Activated T-cell treated with anti-CD3 and anti-CD28 coated beads for 1 hour (primary cell): Measurements from ENCODE around the gene MB.

Experiments
- DNase-seq: peaks from one replicate; pipeline ENCODE4 v3.0.0-alpha.2; 2020; ENCODE audit warnings: low read depth

The MB gene

GRCh38 chr22:35572556-35572955 lies 44.6 kb downstream of the MB start:
- DNase-seq: no peak

- no peak for DNase-seq
These were observed 46.4 kb downstream of the MB start for GRCh38 chr22:35570686-35571194.

GRCh38 chr22:35569916-35570315 lies 47.2 kb downstream of the MB start:
- DNase-seq: no peak

- no peak for DNase-seq
These were observed 48.1 kb downstream of the MB start for GRCh38 chr22:35568751-35569739.

GRCh38 chr22:35567351-35568141 lies 49.6 kb downstream of the MB start:
- DNase-seq: no peak

GRCh38 chr22:35564975-35565867 lies 51.9 kb downstream of the MB start:
- DNase-seq: no peak

GRCh38 chr22:35563211-35563610 lies 53.9 kb downstream of the MB start:
- no peak for DNase-seq

- DNase-seq: no peak
These were observed 55.2 kb downstream of the MB start for GRCh38 chr22:35561796-35562526.

GRCh38 chr22:35560824-35561223 lies 56.3 kb downstream of the MB start:
- no peak for DNase-seq

- no peak for DNase-seq
These were observed 56.8 kb downstream of the MB start for GRCh38 chr22:35560366-35560765.

- no peak for DNase-seq
These were observed 57.6 kb downstream of the MB start for GRCh38 chr22:35559354-35560005.

GRCh38 chr22:35558719-35559118 lies 58.4 kb downstream of the MB start:
- DNase-seq: no peak

GRCh38 chr22:35558031-35558430 lies 59.1 kb downstream of the MB start:
- DNase-seq: no peak
